Mesothelial cell of epicardium (in vitro differentiated cells): Measurements from ENCODE around the gene F12. TPM values are rescaled to one million over a fixed set of nuclear protein-coding genes. Genes with fewer than 3 reads are reported as not detected.
A peak's percentile ranks its signal among the peaks of the same experiment; 100 is the strongest.

ENCODE experiments used
- DNase-seq, 2 experiments: peaks; one replicate each; pipeline ENCODE4 v3.0.0; 2021; ENCODE audit warnings: low spot score in 2 of 2; ENCODE audit not compliant: unreplicated experiment in 2 of 2
- H3K27ac Mint-ChIP-seq: 2 replicates; pipeline ENCODE4 v1.8.0; 2021; ENCODE audit warnings: mixed read lengths
- H3K27me3 Mint-ChIP-seq: 2 replicates; pipeline ENCODE4 v1.8.0; 2021; ENCODE audit warnings: low read depth, mixed read lengths
- H3K36me3 Mint-ChIP-seq: 2 replicates; pipeline ENCODE4 v1.8.0; 2021; ENCODE audit warnings: mixed read lengths
- H3K4me1 Mint-ChIP-seq: 2 replicates; pipeline ENCODE4 v1.8.0; 2021; ENCODE audit warnings: mixed read lengths
- H3K4me3 Mint-ChIP-seq: 2 replicates; pipeline ENCODE4 v1.8.0; 2021; ENCODE audit warnings: mild to moderate bottlenecking, moderate library complexity, mixed read lengths
- H3K9me3 Mint-ChIP-seq: 2 replicates; pipeline ENCODE4 v1.8.0; 2021; ENCODE audit warnings: mixed read lengths
- CTCF ChIP-seq: fragments of 200-600 bp; sonication (generic); IDR thresholded peaks from one replicate; pipeline ENCODE4 v1.5.0; 2021; ENCODE audit warnings: antibody characterized with exemption; ENCODE audit not compliant: unreplicated experiment
- total RNA-seq: library from RNA; stranded (reverse); gene quantifications from 3 replicates; pipeline ENCODE4 v1.2.1, GENCODE V29; 2021

The F12 gene
- total RNA-seq, 1 donor from 2014 or later, result 2.3 TPM

GRCh38 chr5:177431317-177432142 is 22.2 kb upstream of the F12 start:
- no peaks in the 10 kb centered on the region for H3K9me3 Mint-ChIP-seq
- H3K36me3 Mint-ChIP-seq, result peaks cover 4% of the 10 kb centered on the region
- no peak for DNase-seq
- TF ChIP-seq CTCF, result no peak
- no peak overlapping the region for H3K4me3 Mint-ChIP-seq
- H3K4me1 Mint-ChIP-seq, result peaks cover 17% of the 10 kb centered on the region
- H3K27me3 Mint-ChIP-seq, result no peaks in the 10 kb centered on the region
- H3K27ac Mint-ChIP-seq, result no peak overlapping the region

- no peak overlapping the region for H3K27ac Mint-ChIP-seq
- H3K9me3 Mint-ChIP-seq, result no peaks in the 10 kb centered on the region
- no peak for TF ChIP-seq CTCF
Measured at GRCh38 chr5:177430972-177431316, 21.6 kb upstream of the F12 start.

GRCh38 chr5:177430140-177430951 is 21.0 kb upstream of the F12 start:
- Mint-ChIP-seq H3K4me3 (no peak overlapping the region), H3K27ac (no peak overlapping the region)
- no peak for DNase-seq

More at GRCh38 chr5:177430972-177431316, 21.6 kb upstream of the F12 start:
- H3K4me3 Mint-ChIP-seq, result no peak overlapping the region
- no peak for DNase-seq
- H3K4me1 Mint-ChIP-seq, result peaks cover 19% of the 10 kb centered on the region
- H3K27me3 Mint-ChIP-seq, result no peaks in the 10 kb centered on the region
- H3K36me3 Mint-ChIP-seq, result peaks cover 3% of the 10 kb centered on the region

GRCh38 chr5:177429248-177430040 is 20.1 kb upstream of the F12 start:
- Mint-ChIP-seq H3K27me3 (no peaks in the 10 kb centered on the region), H3K9me3 (no peaks in the 10 kb centered on the region), H3K36me3 (peaks cover 2% of the 10 kb centered on the region), H3K27ac (peak overlapping the region; percentile 50), H3K4me3 (peak overlapping the region; percentile 24), H3K4me1 (peaks cover 23% of the 10 kb centered on the region)
- DNase-seq, result no peak
- no peak for TF ChIP-seq CTCF

More at GRCh38 chr5:177430140-177430951, 21.0 kb upstream of the F12 start:
- no peaks in the 10 kb centered on the region for H3K9me3 Mint-ChIP-seq
- peaks cover 2% of the 10 kb centered on the region for H3K36me3 Mint-ChIP-seq
- no peaks in the 10 kb centered on the region for H3K27me3 Mint-ChIP-seq
- no peak for TF ChIP-seq CTCF
- peaks cover 23% of the 10 kb centered on the region for H3K4me1 Mint-ChIP-seq

GRCh38 chr5:177428574-177429217 is 19.3 kb upstream of the F12 start:
- H3K9me3 Mint-ChIP-seq, result no peaks in the 10 kb centered on the region
- no peak overlapping the region for H3K27ac Mint-ChIP-seq
- no peak for TF ChIP-seq CTCF
- H3K27me3 Mint-ChIP-seq, result no peaks in the 10 kb centered on the region
- H3K4me1 Mint-ChIP-seq, result peaks cover 23% of the 10 kb centered on the region
- peaks cover 2% of the 10 kb centered on the region for H3K36me3 Mint-ChIP-seq
- H3K4me3 Mint-ChIP-seq, result peak overlapping the region; percentile 24
- no peak for DNase-seq
